Frontal cortex (tissue), 4 donors: ENCODE measurements around the gene NEDD8. TPM values are rescaled to one million over a fixed set of nuclear protein-coding genes. Genes with fewer than 3 reads are reported as not detected.
"Not testable (repeated sequence)": the region's sequence is repeated elsewhere in the genome, so short reads cannot be mapped to it uniquely, and the experiment has no call there.

Source experiments
- DNase-seq, 2 donors: peaks; one replicate each; pipeline ENCODE4 v3.0.0; 2012; ENCODE audit warnings: low spot score in 2 of 2
- FAIRE-seq: peaks from 2 replicates; lab custom pipeline; 2012; peaks lifted over from hg19 to GRCh38; lab: Jason Lieb, UNC
- total RNA-seq: library from RNA; depleted of rRNA; stranded (reverse); fragments of >200 nt; gene quantifications from one replicate; pipeline ENCODE4 v1.2.3, GENCODE V29; 2014
- donor health status: control.
- donor health status: control.
- donor health status: control.

The NEDD8 gene
- total RNA-seq, 1 donor from 2014 or later, result 62.8 TPM

- no peak for FAIRE-seq
These were observed 1.3 kb upstream of the NEDD8 start for GRCh38 chr14:24233538-24233866.

GRCh38 chr14:24232645-24233537 is 724 bp upstream of the NEDD8 start, which contains the start of gene GMPR2:
GMPR2 (plus strand) TSS chr14:24232929; CDS start chr14:24233254, 325 bp downstream.
- FAIRE-seq (no peak), DNase-seq (peak; percentile 35 to 51)

More at GRCh38 chr14:24233538-24233866, 1.3 kb upstream of the NEDD8 start:
- no peak for DNase-seq

GRCh38 chr14:24231263-24232120 is 675 bp downstream of the NEDD8 start:
- no peak for DNase-seq
- no peak for FAIRE-seq

- no peak for DNase-seq
These were observed 3.3 kb downstream of the NEDD8 start for GRCh38 chr14:24228902-24229301.

GRCh38 chr14:24226473-24226872 is 5.7 kb downstream of the NEDD8 start:
- FAIRE-seq, result no peak
- DNase-seq, result no peak

More at GRCh38 chr14:24228902-24229301, 3.3 kb downstream of the NEDD8 start:
- FAIRE-seq, result no peak

GRCh38 chr14:24224618-24225071 is 7.5 kb downstream of the NEDD8 start:
- no peak for FAIRE-seq
- no peak for DNase-seq

GRCh38 chr14:24222987-24223386 is 9.2 kb downstream of the NEDD8 start:
- not testable (repeated sequence) for FAIRE-seq, DNase-seq

- no peak for FAIRE-seq
These were observed 12.6 kb downstream of the NEDD8 start for GRCh38 chr14:24219521-24219920.

GRCh38 chr14:24219080-24219479 is 13.1 kb downstream of the NEDD8 start:
- DNase-seq, result no peak
- no peak for FAIRE-seq

More at GRCh38 chr14:24219521-24219920, 12.6 kb downstream of the NEDD8 start:
- no peak for DNase-seq

- DNase-seq, FAIRE-seq: not testable (repeated sequence)
These were observed 15.3 kb downstream of the NEDD8 start for GRCh38 chr14:24216876-24217275.

GRCh38 chr14:24216345-24216699 is 15.8 kb downstream of the NEDD8 start:
- FAIRE-seq (no peak), DNase-seq (no peak)

- peak; percentile 70 to 88 for DNase-seq
- no peak for FAIRE-seq
These were observed 16.4 kb downstream of the NEDD8 start, which contains the start of gene MDP1 for GRCh38 chr14:24215495-24216344. MDP1 (minus strand) TSS chr14:24216066; CDS start chr14:24215955, 111 bp downstream.

GRCh38 chr14:24213866-24214662 is 18.1 kb downstream of the NEDD8 start:
- FAIRE-seq (no peak), DNase-seq (no peak)

GRCh38 chr14:24212924-24213865 is 19.0 kb downstream of the NEDD8 start, which contains the start of gene CHMP4A:
CHMP4A (minus strand) TSS chr14:24213488; CDS start chr14:24213439, 49 bp downstream.
- DNase-seq, result peak; percentile 72 to 94
- FAIRE-seq, result no peak

GRCh38 chr14:24211311-24211710 is 20.9 kb downstream of the NEDD8 start:
- DNase-seq (no peak), FAIRE-seq (no peak)

GRCh38 chr14:24207625-24208024 is 24.5 kb downstream of the NEDD8 start:
- DNase-seq (no peak), FAIRE-seq (no peak)

- FAIRE-seq (no peak), DNase-seq (no peak)
These were observed 25.0 kb downstream of the NEDD8 start for GRCh38 chr14:24207104-24207551.
